Esophagus muscularis mucosa (tissue), 4 donors: Measurements from ENCODE around the gene NTRK3.

Source experiments
- EP300 ChIP-seq: sonication (generic); formaldehyde crosslinking; IDR thresholded peaks from one replicate; pipeline ENCODE4 v1.6.1; 2017; ENCODE audit warnings: antibody characterized with exemption
- POLR2A ChIP-seq: fragments of 450-650 bp; IDR thresholded peaks from one replicate; pipeline ENCODE4 v1.6.1; 2017; ENCODE audit warnings: antibody characterized with exemption, moderate library complexity, mild to moderate bottlenecking, low read depth
- POLR2AphosphoS5 ChIP-seq, 2 donors: sonication (generic); formaldehyde crosslinking; IDR thresholded peaks; one replicate each; pipeline ENCODE4 v1.6.1; 2017; ENCODE audit warnings: antibody characterized with exemption in 2 of 2
- TF ChIP-seq, protein P1 (sequence below), 3 experiments: fragments of 200-600 bp in 2 of 3; fragments of 450-650 bp in 1 of 3; sonication (generic) in 2 of 3; IDR thresholded peaks; one replicate each; pipeline ENCODE4 v1.5.1; 2017 to 2019; ENCODE audit warnings: antibody characterized with exemption in 3 of 3, mild to moderate bottlenecking in 2 of 3, moderate library complexity in 1 of 3

DNA sequence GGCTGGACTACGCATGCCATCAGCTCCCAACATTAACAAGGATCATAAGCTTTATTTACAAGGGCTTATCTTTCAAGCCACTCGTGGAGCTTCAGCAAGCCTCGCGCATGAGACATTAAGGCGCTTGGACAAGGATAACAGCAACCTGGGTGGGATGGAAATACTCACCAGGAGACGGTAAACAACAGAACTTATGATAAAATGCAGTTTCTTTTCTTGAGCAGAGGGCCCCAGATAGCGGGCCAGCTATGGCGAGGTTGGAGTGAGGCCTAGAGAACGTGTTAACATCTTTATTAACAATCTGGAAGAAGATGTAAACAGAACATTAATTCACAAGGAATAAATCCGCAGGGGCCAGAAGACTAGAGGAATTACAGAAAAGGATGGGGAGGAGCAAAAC is 158.2 kb downstream of the NTRK3 start:
- TF ChIP-seq, protein P1, sequence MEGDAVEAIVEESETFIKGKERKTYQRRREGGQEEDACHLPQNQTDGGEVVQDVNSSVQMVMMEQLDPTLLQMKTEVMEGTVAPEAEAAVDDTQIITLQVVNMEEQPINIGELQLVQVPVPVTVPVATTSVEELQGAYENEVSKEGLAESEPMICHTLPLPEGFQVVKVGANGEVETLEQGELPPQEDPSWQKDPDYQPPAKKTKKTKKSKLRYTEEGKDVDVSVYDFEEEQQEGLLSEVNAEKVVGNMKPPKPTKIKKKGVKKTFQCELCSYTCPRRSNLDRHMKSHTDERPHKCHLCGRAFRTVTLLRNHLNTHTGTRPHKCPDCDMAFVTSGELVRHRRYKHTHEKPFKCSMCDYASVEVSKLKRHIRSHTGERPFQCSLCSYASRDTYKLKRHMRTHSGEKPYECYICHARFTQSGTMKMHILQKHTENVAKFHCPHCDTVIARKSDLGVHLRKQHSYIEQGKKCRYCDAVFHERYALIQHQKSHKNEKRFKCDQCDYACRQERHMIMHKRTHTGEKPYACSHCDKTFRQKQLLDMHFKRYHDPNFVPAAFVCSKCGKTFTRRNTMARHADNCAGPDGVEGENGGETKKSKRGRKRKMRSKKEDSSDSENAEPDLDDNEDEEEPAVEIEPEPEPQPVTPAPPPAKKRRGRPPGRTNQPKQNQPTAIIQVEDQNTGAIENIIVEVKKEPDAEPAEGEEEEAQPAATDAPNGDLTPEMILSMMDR (IDR thresholded peaks at IDR 0.05): no peak
- TF ChIP-seq POLR2A (no peak), EP300 (no peak), POLR2AphosphoS5 (IDR thresholded peaks at IDR 0.05) (no peak)
